GM10248 (cell line): ENCODE results near the gene MYO5A.
"Not testable (repeated sequence)": the region's sequence is repeated elsewhere in the genome, so short reads cannot be mapped to it uniquely, and the experiment has no call there.

ENCODE experiments used
- CTCF ChIA-PET: fragments of 300-600 bp; sonication (Branson Sonifier 250); formaldehyde crosslinking; extraction: SDS; loops from one replicate; lab custom pipeline; 2021; ENCODE audit warnings: antibody characterized with exemption; lab: Yijun Ruan, JAX
- POLR2A ChIA-PET: fragments of 350-650 bp; sonication (Branson Sonifier 250); formaldehyde crosslinking; extraction: SDS; loops from one replicate; lab custom pipeline; 2020; ENCODE audit warnings: antibody characterized with exemption; lab: Yijun Ruan, JAX
- DNase-seq: peaks from one replicate; pipeline ENCODE4 v3.0.0; 2012; ENCODE audit errors: extremely low spot score
- CTCF ChIP-seq: IDR thresholded peaks from 2 replicates; pipeline ENCODE4 v1.5.1; 2012; ENCODE audit warnings: mild to moderate bottlenecking, low read depth; ENCODE audit errors: extremely low read depth, missing control alignments, control extremely low read depth

The MYO5A gene

DNA sequence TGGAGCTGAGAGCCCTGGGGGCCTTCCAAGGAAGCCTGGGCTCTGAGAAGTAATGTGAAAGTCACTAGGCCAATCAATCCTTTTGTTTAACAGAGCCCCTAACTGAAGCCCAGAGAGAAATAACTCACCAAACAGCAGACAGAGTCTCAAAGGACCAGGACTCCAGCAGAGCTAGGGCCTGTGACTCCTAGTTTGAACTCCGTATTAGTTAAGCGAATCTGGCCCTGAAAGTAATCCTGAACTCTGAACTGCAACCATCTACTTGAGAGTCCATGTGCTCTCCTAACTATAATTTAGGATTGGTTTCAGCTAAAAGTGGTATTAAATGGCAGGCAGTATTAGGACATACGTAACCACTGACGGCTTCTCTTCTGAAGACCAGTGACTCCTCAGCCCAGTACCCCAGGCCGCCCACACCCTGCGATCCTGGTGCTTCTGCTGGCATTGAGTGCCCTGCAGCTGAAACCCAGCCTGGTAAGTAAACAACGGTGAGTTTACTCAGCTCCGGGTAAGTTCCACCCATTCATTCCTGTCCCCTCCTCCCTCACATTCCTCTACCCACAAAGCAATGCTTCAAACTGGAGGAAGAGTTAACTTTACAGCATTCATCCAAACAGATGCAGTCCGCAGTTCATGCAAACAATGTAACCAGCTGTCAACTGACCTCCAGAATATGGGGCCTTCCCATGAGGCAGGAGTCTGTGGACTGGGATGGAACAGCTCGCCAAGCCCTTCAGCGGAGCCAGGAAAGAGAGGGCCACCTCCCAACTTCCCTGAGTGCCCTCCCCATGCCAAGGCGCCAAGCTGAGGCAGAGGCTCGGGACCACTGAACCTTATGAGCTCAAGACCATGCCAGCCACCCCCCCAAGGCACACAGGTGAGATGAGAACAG lies 240.4 kb downstream of the MYO5A start:
- POLR2A ChIA-PET: no interaction called here
- CTCF ChIA-PET: no interaction called here
- no peak for TF ChIP-seq CTCF
- DNase-seq: no peak

- ChIA-PET POLR2A (no interaction called here), CTCF (no interaction called here)
- TF ChIP-seq CTCF: no peak
- DNase-seq: no peak
Measured at GRCh38 chr15:52287114-52287513, 241.6 kb downstream of the MYO5A start.

DNA sequence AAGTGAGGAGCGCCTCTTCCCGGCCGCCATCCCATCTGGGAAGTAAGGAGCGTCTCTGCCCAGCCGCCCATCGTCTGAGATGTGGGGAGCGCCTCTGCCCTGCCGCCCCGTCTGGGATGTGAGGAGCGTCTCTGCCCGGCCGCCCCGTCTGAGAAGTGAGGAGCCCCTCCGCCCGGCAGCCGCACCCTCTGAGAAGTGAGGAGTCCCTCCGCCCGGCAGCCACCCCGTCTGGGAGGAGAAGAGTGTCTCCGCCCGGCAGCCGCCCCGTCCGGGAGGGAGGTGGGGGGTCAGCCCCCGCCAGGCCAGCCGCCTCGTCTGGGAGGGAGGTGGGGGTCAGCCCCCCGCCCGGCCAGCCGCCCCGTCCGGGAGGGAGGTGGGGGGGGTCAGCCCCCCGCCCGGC lies 242.7 kb downstream of the MYO5A start:
- POLR2A ChIA-PET, CTCF ChIA-PET, DNase-seq: not testable (repeated sequence)

- no peak for DNase-seq
- CTCF ChIA-PET: no interaction called here
- TF ChIP-seq CTCF: no peak
- POLR2A ChIA-PET: no interaction called here
Measured at GRCh38 chr15:52284164-52284563, 244.5 kb downstream of the MYO5A start.

- no peak for DNase-seq
- ChIA-PET CTCF (no interaction called here), POLR2A (no interaction called here)
- no peak for TF ChIP-seq CTCF
Measured at GRCh38 chr15:52283281-52283680, 245.4 kb downstream of the MYO5A start.

- CTCF ChIA-PET: interaction anchor here (1.6 kb wide), 1 partner anchor 27 kb away, joined by 8 read pairs; no protein-coding TSS in a partner anchor
- DNase-seq: no peak
- TF ChIP-seq CTCF: no peak
- POLR2A ChIA-PET: no interaction called here
Measured at GRCh38 chr15:52282418-52282817, 246.3 kb downstream of the MYO5A start.
